PC-3 (cell line): ENCODE measurements around the gene TPP2. TPM values are rescaled to one million over a fixed set of nuclear protein-coding genes. Genes with fewer than 3 reads are reported as not detected.

ENCODE experiments used
- ATAC-seq: fragments of 200-7000 bp; cut with Tn5 transposase; 2 replicates; pipeline ENCODE4 v1.9.1; 2020; ENCODE audit warnings: mild to moderate bottlenecking, moderate library complexity
- BruUV-seq: library from RNA; stranded (reverse); fragments of 400-500 nt; replicated peaks from 2 replicates; lab custom pipeline; 2021; lab: Mats Ljungman, UMichigan
- CTCF ChIA-PET: fragments of 300-600 bp; sonication (Branson Sonifier 250); formaldehyde crosslinking; loops from one replicate; lab custom pipeline; 2022; ENCODE audit warnings: antibody characterized with exemption; lab: Charles Lee
- POLR2A ChIA-PET: fragments of 300-600 bp; sonication (Branson Sonifier 250); formaldehyde crosslinking; loops from one replicate; lab custom pipeline; 2022; ENCODE audit warnings: antibody characterized with exemption; ENCODE audit not compliant: unreplicated experiment; lab: Charles Lee
- DNase-seq: peaks from one replicate; pipeline ENCODE4 v3.0.0-alpha.2; 2015
- H2AFZ ChIP-seq: fragments of 300-600 bp; sonication (generic); 2 replicates; pipeline ENCODE4 v1.6.0; 2016; ENCODE audit warnings: antibody characterized with exemption, low read length
- H3F3A ChIP-seq: fragments of 300-600 bp; sonication (generic); one replicate; pipeline ENCODE4 v1.6.0; 2017; ENCODE audit warnings: antibody characterized with exemption, low read length, control low read depth, mild to moderate bottlenecking; ENCODE audit not compliant: unreplicated experiment
- H3K27ac ChIP-seq: fragments of 300-600 bp; sonication (generic); 2 replicates; pipeline ENCODE4 v1.5.1; 2016; ENCODE audit warnings: mild to moderate bottlenecking, low read length
- H3K27me3 ChIP-seq: fragments of 300-600 bp; sonication (generic); 2 replicates; pipeline ENCODE4 v1.6.1; 2016; ENCODE audit warnings: low read length, mixed read lengths
- H3K36me3 ChIP-seq: fragments of 300-600 bp; sonication (generic); 2 replicates; pipeline ENCODE4 v1.6.1; 2016; ENCODE audit warnings: low read depth, mixed run types, low read length, mixed read lengths
- H3K4me1 ChIP-seq: fragments of 300-600 bp; sonication (generic); 2 replicates; pipeline ENCODE4 v1.5.1; 2016; ENCODE audit warnings: low read length; ENCODE audit not compliant: insufficient read depth
- H3K4me2 ChIP-seq: fragments of 300-600 bp; sonication (generic); 2 replicates; pipeline ENCODE4 v1.6.0; 2016; ENCODE audit warnings: low read length
- H3K4me3 ChIP-seq: fragments of 300-600 bp; sonication (generic); 2 replicates; pipeline ENCODE4 v1.5.1; 2016; ENCODE audit warnings: mild to moderate bottlenecking, low read length, mixed read lengths
- H3K79me2 ChIP-seq: fragments of 300-600 bp; sonication (generic); 2 replicates; pipeline ENCODE4 v1.6.1; 2017; ENCODE audit warnings: low read length, mixed read lengths
- H3K9ac ChIP-seq: fragments of 300-600 bp; sonication (generic); 2 replicates; pipeline ENCODE4 v1.6.0; 2016; ENCODE audit warnings: mild to moderate bottlenecking, low read length
- H3K9me2 ChIP-seq: fragments of 300-600 bp; sonication (generic); replicated peaks from 2 replicates; pipeline ENCODE4 v1.6.1; 2016; ENCODE audit warnings: mixed run types, low read length, mixed read lengths
- H3K9me3 ChIP-seq: fragments of 300-600 bp; sonication (generic); 2 replicates; pipeline ENCODE4 v1.6.1; 2016; ENCODE audit warnings: low read length, mixed read lengths
- H4K20me1 ChIP-seq: fragments of 300-600 bp; sonication (generic); 2 replicates; pipeline ENCODE4 v1.6.1; 2016; ENCODE audit warnings: low read length, mixed read lengths
- CTCF ChIP-seq: fragments of 300-600 bp; sonication (generic); conservative IDR thresholded peaks from 2 replicates; pipeline ENCODE4 v1.5.1; 2017; ENCODE audit warnings: antibody characterized with exemption, low read depth, mild to moderate bottlenecking, low read length
- EZH2 ChIP-seq: fragments of 300-600 bp; sonication (generic); IDR thresholded peaks from one replicate; pipeline ENCODE4 v1.6.1; 2017; ENCODE audit warnings: antibody characterized with exemption, mild to moderate bottlenecking, low read length; ENCODE audit not compliant: unreplicated experiment
- EZH2phosphoT487 ChIP-seq: fragments of 300-600 bp; sonication (generic); IDR thresholded peaks from 2 replicates; pipeline ENCODE4 v1.6.1; 2018; ENCODE audit warnings: mild to moderate bottlenecking, antibody characterized with exemption, low read length, borderline replicate concordance
- intact Hi-C: fragments of 100-400 bp; cut with micrococcal nuclease; formaldehyde crosslinking; loops from 2 replicates; pipeline ENCODE4 v1.9.0; 2023
- total RNA-seq: library from RNA; depleted of rRNA; stranded (reverse); fragments of >200 nt; gene quantifications from 2 replicates; pipeline ENCODE4 v1.2.3, GENCODE V29; 2014

Gene TPP2
- total RNA-seq, 1 experiment from 2014 or later: 30.4 TPM

- no peaks in the 10 kb centered on the region for H3K9me3 ChIP-seq
- H4K20me1 ChIP-seq: no peaks in the 10 kb centered on the region
- no TSS peak for BruUV-seq
- no peaks in the 10 kb centered on the region for H3K9me2 ChIP-seq
- peaks cover 1% of the 10 kb centered on the region; the same call in 1 of the 2 replicates for H3K4me1 ChIP-seq
- intact Hi-C loops: no loop called here
- TF ChIP-seq EZH2: no peak
- no peak for TF ChIP-seq CTCF
- no peak for TF ChIP-seq EZH2phosphoT487
- H3K4me2 ChIP-seq: no peak overlapping the region
- no peaks in the 10 kb centered on the region for H3K79me2 ChIP-seq
- ChIA-PET CTCF (no interaction called here), POLR2A (no interaction called here)
- H3K27ac ChIP-seq: no peak overlapping the region
- no peak overlapping the region for H3K9ac ChIP-seq
- no peaks in the 10 kb centered on the region for H3F3A ChIP-seq
- no peak overlapping the region for H3K4me3 ChIP-seq
- H2AFZ ChIP-seq: no peak overlapping the region
- peaks cover 18% of the 10 kb centered on the region for H3K27me3 ChIP-seq
- H3K36me3 ChIP-seq: no peaks in the 10 kb centered on the region
- ATAC-seq (no peak), DNase-seq (no peak)
These were observed 10.2 kb upstream of the TPP2 start for GRCh38 chr13:102586615-102587014.

GRCh38 chr13:102587916-102588315 lies 8.9 kb upstream of the TPP2 start:
- intact Hi-C loops: no loop called here
- Histone ChIP-seq H4K20me1 (no peaks in the 10 kb centered on the region), H3K27me3 (peaks cover 18% of the 10 kb centered on the region), H3K4me1 (peaks cover 5% of the 10 kb centered on the region; the same call in 1 of the 2 replicates), H3K9ac (no peak overlapping the region), H3K4me2 (no peak overlapping the region), H3F3A (no peaks in the 10 kb centered on the region), H2AFZ (no peak overlapping the region), H3K9me3 (no peaks in the 10 kb centered on the region), H3K79me2 (no peaks in the 10 kb centered on the region), H3K4me3 (no peak overlapping the region), H3K36me3 (no peaks in the 10 kb centered on the region), H3K27ac (no peak overlapping the region), H3K9me2 (no peaks in the 10 kb centered on the region)
- CTCF ChIA-PET: no interaction called here
- no TSS peak for BruUV-seq
- no peak for TF ChIP-seq CTCF
- no peak for TF ChIP-seq EZH2
- TF ChIP-seq EZH2phosphoT487: no peak
- POLR2A ChIA-PET: no interaction called here
- no peak for ATAC-seq
- no peak for DNase-seq

GRCh38 chr13:102589301-102589822 lies 7.4 kb upstream of the TPP2 start:
- H4K20me1 ChIP-seq: no peaks in the 10 kb centered on the region
- ATAC-seq: no peak
- H2AFZ ChIP-seq: no peak overlapping the region
- H3K9me3 ChIP-seq: no peaks in the 10 kb centered on the region
- POLR2A ChIA-PET: no interaction called here
- no peaks in the 10 kb centered on the region for H3K9me2 ChIP-seq
- H3K27me3 ChIP-seq: peaks cover 8% of the 10 kb centered on the region
- H3K27ac ChIP-seq: no peak overlapping the region
- no peak overlapping the region for H3K9ac ChIP-seq
- no peak overlapping the region for H3K4me3 ChIP-seq
- H3K79me2 ChIP-seq: no peaks in the 10 kb centered on the region
- no TSS peak for BruUV-seq
- CTCF ChIA-PET: no interaction called here
- H3K4me1 ChIP-seq: peaks cover 6% of the 10 kb centered on the region; the same call in 1 of the 2 replicates
- H3K4me2 ChIP-seq: no peak overlapping the region
- DNase-seq: no peak
- H3F3A ChIP-seq: no peaks in the 10 kb centered on the region
- intact Hi-C loops: no loop called here
- TF ChIP-seq EZH2 (no peak), EZH2phosphoT487 (no peak), CTCF (no peak)
- H3K36me3 ChIP-seq: no peaks in the 10 kb centered on the region
